Spleen (tissue), 11 donors: ENCODE results near the gene ZNHIT6. TPM values are rescaled to one million over a fixed set of nuclear protein-coding genes. Genes with fewer than 3 reads are reported as not detected.

Experiments
- DNase-seq: peaks from one replicate; pipeline ENCODE4 v3.0.0-alpha.2; 2020
- H3K27ac ChIP-seq, 8 donors: fragments of 200-600 bp; sonication (generic) in 7 of 8; 1 replicate in 4 of 8; 2 replicates in 4 of 8; pipeline versions ENCODE4 v1.5.0 to v1.8.0; 2016 to 2021; ENCODE audit warnings: inconsistent platforms in 4 of 8, mild to moderate bottlenecking in 4 of 8, moderate library complexity in 1 of 8
- H3K27me3 ChIP-seq, 7 donors: fragments of 200-600 bp; sonication (generic) in 6 of 7; replicated peaks in 1 of 7; 1 replicate in 4 of 7; 2 replicates in 3 of 7; pipeline versions ENCODE4 v1.5.0 to v1.8.0; 2016 to 2021; ENCODE audit warnings: inconsistent platforms in 3 of 7, mild to moderate bottlenecking in 1 of 7
- H3K36me3 ChIP-seq, 6 donors: fragments of 200-600 bp; sonication (generic) in 5 of 6; 1 replicate in 4 of 6; 2 replicates in 2 of 6; pipeline versions ENCODE4 v1.5.0 to v1.8.0; 2016 to 2021; ENCODE audit warnings: inconsistent platforms in 2 of 6
- H3K4me1 ChIP-seq, 6 donors: fragments of 200-600 bp; sonication (generic) in 5 of 6; 1 replicate in 3 of 6; 2 replicates in 3 of 6; pipeline versions ENCODE4 v1.5.0 to v1.8.0; 2016 to 2021; ENCODE audit warnings: inconsistent platforms in 3 of 6
- H3K4me3 ChIP-seq, 8 donors: fragments of 200-600 bp; sonication (generic) in 7 of 8; 1 replicate in 4 of 8; 2 replicates in 4 of 8; pipeline versions ENCODE4 v1.5.0 to v1.8.0; 2016 to 2021; ENCODE audit warnings: inconsistent platforms in 4 of 8, mild to moderate bottlenecking in 4 of 8, moderate library complexity in 2 of 8
- H3K9me3 ChIP-seq, 8 donors: fragments of 200-600 bp; sonication (generic) in 7 of 8; 1 replicate in 4 of 8; 2 replicates in 4 of 8; pipeline versions ENCODE4 v1.5.0 to v1.8.0; 2016 to 2021; ENCODE audit warnings: inconsistent platforms in 4 of 8
- CTCF ChIP-seq, 11 experiments: fragments of 200-600 bp in 7 of 11; fragments of 450-650 bp in 4 of 11; sonication (generic) in 4 of 11; IDR thresholded peaks in 8 of 11; conservative IDR thresholded peaks in 3 of 11; 1 replicate in 7 of 11; 2 replicates in 4 of 11; pipeline versions ENCODE4 v1.4.0 to v1.8.0; 2016 to 2021; ENCODE audit warnings: antibody characterized with exemption in 11 of 11, inconsistent platforms in 4 of 11, mild to moderate bottlenecking in 1 of 11
- POLR2A ChIP-seq, 3 donors: fragments of 450-650 bp; IDR thresholded peaks; one replicate each; pipeline ENCODE4 v1.5.1; 2017; ENCODE audit warnings: antibody characterized with exemption in 3 of 3, mild to moderate bottlenecking in 1 of 3
- POLR2AphosphoS5 ChIP-seq, 3 donors: sonication (generic); formaldehyde crosslinking; IDR thresholded peaks; one replicate each; pipeline ENCODE4 v1.5.1; 2017; ENCODE audit warnings: antibody characterized with exemption in 3 of 3
- WGBS, 5 donors: extraction: QIAGEN DNeasy Blood & Tissue Kit in 3 of 5; methylation state at CpG; one replicate each; pipeline versions ENCODE4 v1.1.5 to v1.1.7; 2013 to 2018; 5-methylcytosine and 5-hydroxymethylcytosine counted together
- intact Hi-C: fragments of 100-400 bp; cut with DNase I; formaldehyde crosslinking; loops from one replicate; pipeline ENCODE4 v1.15.0; 2023; ENCODE audit warnings: low total_unique reads
- polyA plus RNA-seq, 3 donors: library from polyadenylated mRNA; stranded (reverse); fragments of 200-250 nt; gene quantifications; one replicate each; pipeline ENCODE4 v1.2.1, GENCODE V29; 2013
- total RNA-seq, 7 donors: library from RNA; depleted of rRNA in 3 of 7; stranded (reverse); fragments of >200 nt in 3 of 7; fragmentation: NEBNext Ultra II Directional in 4 of 7; extraction: Animal tissue kit (Norgen Biotek cat#: 25700) in 4 of 7; gene quantifications; one replicate each; pipeline versions ENCODE4 v1.1.0 to v1.2.1, GENCODE V29; 2016 to 2021
- donor health status: healthy with polysubstance abuse.
- donor health status: DM: no; HTN: no; CAD: no; lungs with moderate emphysema.
- donor health status: DM: no; HTN: no; CAD: no.
- donor health status: Bipolar disorder and iron deficiency.
- donor health status: healthy.
- donor health status: DM: no; HTN: no; CAD: no.
- donor health status: DM: yes; HTN: yes; CAD: no.

The ZNHIT6 gene
- total and polyA plus RNA-seq, 10 donors = 6.2 to 17.2 (median 11.6) TPM

GRCh38 chr1:85697895-85698294 lies 10.3 kb downstream of the ZNHIT6 start:
- no peaks in the 10 kb centered on the region for H3K27me3 ChIP-seq
- peaks cover 0 to 79% (median 31%) of the 10 kb centered on the region in 6 donors for H3K36me3 ChIP-seq
- H3K9me3 ChIP-seq = no peaks in the 10 kb centered on the region
- no peak for DNase-seq
- H3K4me3 ChIP-seq = no peak overlapping the region
- peaks cover 0 to 7% (median 0%) of the 10 kb centered on the region in 6 donors for H3K4me1 ChIP-seq
- no peak overlapping the region for H3K27ac ChIP-seq
- TF ChIP-seq POLR2A (IDR thresholded peaks at IDR 0.05) = no peak
- TF ChIP-seq CTCF (IDR thresholded peaks at IDR 0.05 in 8 of 11, conservative IDR thresholded peaks at IDR 0.05 in 3 of 11) = no peak
- intact Hi-C loops = no loop called here

- intact Hi-C loops = loop anchor here (5.0 kb wide), 1 partner anchor 386 kb away; no protein-coding TSS in a partner anchor
- TF ChIP-seq POLR2AphosphoS5 (IDR thresholded peaks at IDR 0.05) (no peak), CTCF (IDR thresholded peaks at IDR 0.05 in 8 of 11, conservative IDR thresholded peaks at IDR 0.05 in 3 of 11) (peak in 4 of 11 experiments; percentile 8 to 22 (median 14))
- Histone ChIP-seq H3K36me3 (peaks cover 0 to 84% (median 11%) of the 10 kb centered on the region in 6 donors), H3K9me3 (no peaks in the 10 kb centered on the region), H3K27me3 (no peaks in the 10 kb centered on the region), H3K4me3 (no peak overlapping the region), H3K4me1 (no peaks in the 10 kb centered on the region), H3K27ac (no peak overlapping the region)
- DNase-seq = no peak
- 73 to 91% (median 80%) methylated on average over 1 of the region's 1 CpG for WGBS, 5 donors
These were observed 15.4 kb downstream of the ZNHIT6 start for GRCh38 chr1:85692730-85693314.

GRCh38 chr1:85689775-85690404 lies 18.3 kb downstream of the ZNHIT6 start:
- no peaks in the 10 kb centered on the region for H3K4me1 ChIP-seq
- H3K9me3 ChIP-seq = no peaks in the 10 kb centered on the region
- H3K27me3 ChIP-seq = no peaks in the 10 kb centered on the region
- peaks cover 0 to 78% (median 8%) of the 10 kb centered on the region in 6 donors for H3K36me3 ChIP-seq
- H3K4me3 ChIP-seq = no peak overlapping the region
- no peak overlapping the region for H3K27ac ChIP-seq
- no peak for DNase-seq
- intact Hi-C loops = loop anchor here (5.0 kb wide), 1 partner anchor 383 kb away; no protein-coding TSS in a partner anchor
- TF ChIP-seq POLR2AphosphoS5 (IDR thresholded peaks at IDR 0.05) (no peak), CTCF (IDR thresholded peaks at IDR 0.05 in 8 of 11, conservative IDR thresholded peaks at IDR 0.05 in 3 of 11) (no peak), POLR2A (IDR thresholded peaks at IDR 0.05) (no peak)
- whole genome bisulfite sequencing, 5 donors = 88 to 96% (median 96%) methylated on average over 4 of the region's 4 CpGs

- H3K9me3 ChIP-seq = no peaks in the 10 kb centered on the region
- no peak for TF ChIP-seq POLR2A (IDR thresholded peaks at IDR 0.05)
- TF ChIP-seq POLR2AphosphoS5 (IDR thresholded peaks at IDR 0.05) = no peak
- TF ChIP-seq CTCF (IDR thresholded peaks at IDR 0.05 in 8 of 11, conservative IDR thresholded peaks at IDR 0.05 in 3 of 11) = no peak
- peaks cover 0 to 65% (median 18%) of the 10 kb centered on the region in 6 donors for H3K36me3 ChIP-seq
- H3K4me3 ChIP-seq = no peak overlapping the region
- H3K27ac ChIP-seq = no peak overlapping the region
- 93 to 97% (median 96%) methylated on average over 9 of the region's 9 CpGs for WGBS, 5 donors
- DNase-seq = no peak
- intact Hi-C loops = no loop called here
- H3K4me1 ChIP-seq = no peaks in the 10 kb centered on the region
- no peaks in the 10 kb centered on the region for H3K27me3 ChIP-seq
These were observed 24.8 kb downstream of the ZNHIT6 start for GRCh38 chr1:85683292-85684025.
